K562 (cell line): ENCODE measurements around the gene SEC24B. TPM values are rescaled to one million over a fixed set of nuclear protein-coding genes. Genes with fewer than 3 reads are reported as not detected.

Source experiments
- E2F3 ChIP-seq: fragments of 250-450 bp; sonication (Bioruptor Pico); IDR thresholded peaks from 2 replicates; pipeline ENCODE4 v1.4.0; 2020; ENCODE audit warnings: mild to moderate bottlenecking
- ESRRB ChIP-seq: fragments of 250-450 bp; sonication (Bioruptor Pico); IDR thresholded peaks from 2 replicates; pipeline ENCODE4 v1.5.0; 2020; ENCODE audit warnings: mild to moderate bottlenecking, moderate library complexity, borderline replicate concordance
- ETV1 ChIP-seq: fragments of 450-650 bp; conservative IDR thresholded peaks from 2 replicates; pipeline ENCODE4 v1.6.1; 2016; ENCODE audit warnings: missing genetic modification characterization, control low read depth, low read depth, missing compliant biosample characterization
- EWSR1 ChIP-seq: fragments of 450-650 bp; IDR thresholded peaks from 2 replicates; pipeline ENCODE4 v1.6.1; 2018; ENCODE audit warnings: borderline replicate concordance, mild to moderate bottlenecking, low read depth, moderate library complexity; ENCODE audit not compliant: partially characterized antibody
- HIVEP1 ChIP-seq: fragments of 250-450 bp; sonication (Bioruptor Pico); IDR thresholded peaks from 2 replicates; pipeline ENCODE4 v1.4.0; 2020; ENCODE audit warnings: mild to moderate bottlenecking
- NFXL1 ChIP-seq: fragments of 450-650 bp; formaldehyde crosslinking; IDR thresholded peaks from 2 replicates; pipeline ENCODE4 v1.4.0; 2021; ENCODE audit warnings: mild to moderate bottlenecking
- NRF1 ChIP-seq, 2 experiments: fragments of 450-650 bp; IDR thresholded peaks in 1 of 2; conservative IDR thresholded peaks in 1 of 2; 2 replicates each; pipeline ENCODE4 v1.6.1; 2014; ENCODE audit warnings: mild to moderate bottlenecking in 2 of 2
- SIX5 ChIP-seq, 2 experiments: IDR thresholded peaks; 2 replicates each; pipeline ENCODE4 v1.6.1; 2011; ENCODE audit warnings: low read length in 2 of 2, borderline replicate concordance in 1 of 2, low read depth in 1 of 2, mild to moderate bottlenecking in 1 of 2, moderate library complexity in 1 of 2; ENCODE audit not compliant: insufficient read depth in 1 of 2
- ZNF175 ChIP-seq: fragments of 200-800 bp; sonication (Bioruptor generic); IDR thresholded peaks from 2 replicates; pipeline ENCODE4 v1.6.1; 2016; ENCODE audit warnings: low read depth, mild to moderate bottlenecking, missing genetic modification characterization, missing compliant biosample characterization
- ZNF263 ChIP-seq: sonication (generic); formaldehyde crosslinking; IDR thresholded peaks from 2 replicates; pipeline ENCODE4 v1.8.0; 2022; ENCODE audit warnings: mild to moderate bottlenecking, missing genetic modification reagents, borderline replicate concordance
- ZNF41 ChIP-seq: fragments of 250-450 bp; sonication (Bioruptor Pico); conservative IDR thresholded peaks from 2 replicates; pipeline ENCODE4 v1.4.0; 2020; ENCODE audit warnings: mild to moderate bottlenecking
- ZZZ3 ChIP-seq: fragments of 450-650 bp; IDR thresholded peaks from 2 replicates; pipeline ENCODE4 v1.6.1; 2016; ENCODE audit warnings: antibody characterized with exemption, mild to moderate bottlenecking, moderate library complexity
- polyA plus RNA-seq, 8 experiments: library from polyadenylated mRNA; depleted of rRNA in 4 of 8; stranded (reverse) in 5 of 8; unstranded in 3 of 8; fragments of >200 nt; fragmentation: Nextera tagmentation in 2 of 8; fragmentation: Illumina TruSeq in 1 of 8; extraction: Ambion mirVana in 2 of 8; extraction: Trizol in 1 of 8; gene quantifications; 2 replicates each; pipeline versions ENCODE4 v1.2.1 to v1.2.3, GENCODE V29; 2011 to 2014; ENCODE audit warnings: inconsistent platforms in 1 of 8, missing spikeins in 1 of 8
- total RNA-seq, 7 experiments: library from RNA; depleted of rRNA in 6 of 7; stranded (reverse); fragments of >200 nt in 6 of 7; fragmentation: Illumina TruSeq in 2 of 7; extraction: Trizol in 2 of 7; gene quantifications; 2 replicates each; pipeline versions ENCODE4 v1.2.1 to v1.2.3, GENCODE V29; 2011 to 2021; ENCODE audit warnings: low replicate concordance in 1 of 7
- TF ChIP-seq, protein P1 (sequence below): fragments of 200-600 bp; sonication (generic); IDR thresholded peaks from one replicate; pipeline ENCODE4 v1.6.1; 2012; ENCODE audit warnings: mild to moderate bottlenecking, low read depth, low read length, inconsistent platforms
- TF ChIP-seq, protein P2 (sequence below): fragments of 250-450 bp; sonication (Bioruptor Pico); IDR thresholded peaks from 2 replicates; pipeline ENCODE4 v1.9.0; 2021; ENCODE audit warnings: mild to moderate bottlenecking
- TF ChIP-seq, protein P3 (sequence below): fragments of 450-650 bp; IDR thresholded peaks from 2 replicates; pipeline ENCODE4 v1.6.1; 2016; ENCODE audit warnings: antibody characterized with exemption

Gene SEC24B
- total and polyA plus RNA-seq, 9 of the 15 experiments (the other 6 are each of a cell fraction or from before 2014, with no cell fraction given) = 6.3 to 46.4 (median 17.1) TPM

DNA sequence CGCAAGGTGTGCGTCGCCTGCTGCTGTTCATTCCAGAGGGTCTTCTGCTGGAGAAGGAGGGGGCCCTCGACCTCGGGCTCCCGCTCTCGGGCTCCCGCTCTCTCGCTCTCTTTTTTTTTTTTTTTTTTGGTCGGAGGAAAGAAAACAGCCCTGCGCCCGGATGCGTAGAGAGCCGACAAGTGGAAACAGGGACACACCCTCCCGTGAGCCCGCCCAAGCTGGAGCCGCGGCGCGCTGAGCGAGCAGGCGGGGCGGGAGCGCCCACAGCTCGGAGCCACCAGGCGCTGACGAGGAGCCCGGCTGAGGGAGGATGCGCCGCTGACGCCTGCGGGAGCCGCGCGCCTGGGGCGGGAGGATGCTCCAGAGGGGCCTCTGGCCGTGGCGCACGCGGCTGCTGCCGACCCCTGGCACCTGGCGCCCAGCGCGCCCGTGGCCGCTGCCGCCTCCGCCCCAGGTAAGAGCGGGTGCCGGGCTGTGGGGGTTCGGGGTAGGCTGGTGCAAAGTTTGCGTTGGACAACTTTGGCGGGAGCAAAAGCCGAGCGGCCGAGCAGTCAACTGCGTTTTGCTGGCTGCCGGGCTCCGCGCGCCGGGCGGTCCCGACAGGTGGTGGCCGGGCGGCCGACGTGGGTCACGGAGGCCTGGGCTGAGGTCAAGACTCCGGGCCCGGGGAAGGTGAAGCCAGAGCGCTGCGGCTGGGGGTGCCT is 126.5 kb downstream of the SEC24B start, which contains the start of gene MCUB (continued):
- TF ChIP-seq, protein P1, sequence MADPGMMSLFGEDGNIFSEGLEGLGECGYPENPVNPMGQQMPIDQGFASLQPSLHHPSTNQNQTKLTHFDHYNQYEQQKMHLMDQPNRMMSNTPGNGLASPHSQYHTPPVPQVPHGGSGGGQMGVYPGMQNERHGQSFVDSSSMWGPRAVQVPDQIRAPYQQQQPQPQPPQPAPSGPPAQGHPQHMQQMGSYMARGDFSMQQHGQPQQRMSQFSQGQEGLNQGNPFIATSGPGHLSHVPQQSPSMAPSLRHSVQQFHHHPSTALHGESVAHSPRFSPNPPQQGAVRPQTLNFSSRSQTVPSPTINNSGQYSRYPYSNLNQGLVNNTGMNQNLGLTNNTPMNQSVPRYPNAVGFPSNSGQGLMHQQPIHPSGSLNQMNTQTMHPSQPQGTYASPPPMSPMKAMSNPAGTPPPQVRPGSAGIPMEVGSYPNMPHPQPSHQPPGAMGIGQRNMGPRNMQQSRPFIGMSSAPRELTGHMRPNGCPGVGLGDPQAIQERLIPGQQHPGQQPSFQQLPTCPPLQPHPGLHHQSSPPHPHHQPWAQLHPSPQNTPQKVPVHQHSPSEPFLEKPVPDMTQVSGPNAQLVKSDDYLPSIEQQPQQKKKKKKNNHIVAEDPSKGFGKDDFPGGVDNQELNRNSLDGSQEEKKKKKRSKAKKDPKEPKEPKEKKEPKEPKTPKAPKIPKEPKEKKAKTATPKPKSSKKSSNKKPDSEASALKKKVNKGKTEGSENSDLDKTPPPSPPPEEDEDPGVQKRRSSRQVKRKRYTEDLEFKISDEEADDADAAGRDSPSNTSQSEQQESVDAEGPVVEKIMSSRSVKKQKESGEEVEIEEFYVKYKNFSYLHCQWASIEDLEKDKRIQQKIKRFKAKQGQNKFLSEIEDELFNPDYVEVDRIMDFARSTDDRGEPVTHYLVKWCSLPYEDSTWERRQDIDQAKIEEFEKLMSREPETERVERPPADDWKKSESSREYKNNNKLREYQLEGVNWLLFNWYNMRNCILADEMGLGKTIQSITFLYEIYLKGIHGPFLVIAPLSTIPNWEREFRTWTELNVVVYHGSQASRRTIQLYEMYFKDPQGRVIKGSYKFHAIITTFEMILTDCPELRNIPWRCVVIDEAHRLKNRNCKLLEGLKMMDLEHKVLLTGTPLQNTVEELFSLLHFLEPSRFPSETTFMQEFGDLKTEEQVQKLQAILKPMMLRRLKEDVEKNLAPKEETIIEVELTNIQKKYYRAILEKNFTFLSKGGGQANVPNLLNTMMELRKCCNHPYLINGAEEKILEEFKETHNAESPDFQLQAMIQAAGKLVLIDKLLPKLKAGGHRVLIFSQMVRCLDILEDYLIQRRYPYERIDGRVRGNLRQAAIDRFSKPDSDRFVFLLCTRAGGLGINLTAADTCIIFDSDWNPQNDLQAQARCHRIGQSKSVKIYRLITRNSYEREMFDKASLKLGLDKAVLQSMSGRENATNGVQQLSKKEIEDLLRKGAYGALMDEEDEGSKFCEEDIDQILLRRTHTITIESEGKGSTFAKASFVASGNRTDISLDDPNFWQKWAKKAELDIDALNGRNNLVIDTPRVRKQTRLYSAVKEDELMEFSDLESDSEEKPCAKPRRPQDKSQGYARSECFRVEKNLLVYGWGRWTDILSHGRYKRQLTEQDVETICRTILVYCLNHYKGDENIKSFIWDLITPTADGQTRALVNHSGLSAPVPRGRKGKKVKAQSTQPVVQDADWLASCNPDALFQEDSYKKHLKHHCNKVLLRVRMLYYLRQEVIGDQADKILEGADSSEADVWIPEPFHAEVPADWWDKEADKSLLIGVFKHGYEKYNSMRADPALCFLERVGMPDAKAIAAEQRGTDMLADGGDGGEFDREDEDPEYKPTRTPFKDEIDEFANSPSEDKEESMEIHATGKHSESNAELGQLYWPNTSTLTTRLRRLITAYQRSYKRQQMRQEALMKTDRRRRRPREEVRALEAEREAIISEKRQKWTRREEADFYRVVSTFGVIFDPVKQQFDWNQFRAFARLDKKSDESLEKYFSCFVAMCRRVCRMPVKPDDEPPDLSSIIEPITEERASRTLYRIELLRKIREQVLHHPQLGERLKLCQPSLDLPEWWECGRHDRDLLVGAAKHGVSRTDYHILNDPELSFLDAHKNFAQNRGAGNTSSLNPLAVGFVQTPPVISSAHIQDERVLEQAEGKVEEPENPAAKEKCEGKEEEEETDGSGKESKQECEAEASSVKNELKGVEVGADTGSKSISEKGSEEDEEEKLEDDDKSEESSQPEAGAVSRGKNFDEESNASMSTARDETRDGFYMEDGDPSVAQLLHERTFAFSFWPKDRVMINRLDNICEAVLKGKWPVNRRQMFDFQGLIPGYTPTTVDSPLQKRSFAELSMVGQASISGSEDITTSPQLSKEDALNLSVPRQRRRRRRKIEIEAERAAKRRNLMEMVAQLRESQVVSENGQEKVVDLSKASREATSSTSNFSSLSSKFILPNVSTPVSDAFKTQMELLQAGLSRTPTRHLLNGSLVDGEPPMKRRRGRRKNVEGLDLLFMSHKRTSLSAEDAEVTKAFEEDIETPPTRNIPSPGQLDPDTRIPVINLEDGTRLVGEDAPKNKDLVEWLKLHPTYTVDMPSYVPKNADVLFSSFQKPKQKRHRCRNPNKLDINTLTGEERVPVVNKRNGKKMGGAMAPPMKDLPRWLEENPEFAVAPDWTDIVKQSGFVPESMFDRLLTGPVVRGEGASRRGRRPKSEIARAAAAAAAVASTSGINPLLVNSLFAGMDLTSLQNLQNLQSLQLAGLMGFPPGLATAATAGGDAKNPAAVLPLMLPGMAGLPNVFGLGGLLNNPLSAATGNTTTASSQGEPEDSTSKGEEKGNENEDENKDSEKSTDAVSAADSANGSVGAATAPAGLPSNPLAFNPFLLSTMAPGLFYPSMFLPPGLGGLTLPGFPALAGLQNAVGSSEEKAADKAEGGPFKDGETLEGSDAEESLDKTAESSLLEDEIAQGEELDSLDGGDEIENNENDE = no peak
- TF ChIP-seq ZNF175 (CRISPR knock-in tag) (no peak), ESRRB (CRISPR knock-in tag) (no peak), ZNF41 (CRISPR knock-in tag) (no peak), ZNF263 (0 out of 2 replicates have a peak, but pooled peaks have one; percentile 40), NFXL1 (CRISPR knock-in tag) (no peak), HIVEP1 (CRISPR knock-in tag) (no peak), NRF1 (conservative IDR thresholded peaks at IDR 0.05 in 1 of 2, IDR thresholded peaks at IDR 0.05 in 1 of 2) (peak; percentile 76 to 78), ZZZ3 (no peak), SIX5 (IDR thresholded peaks at IDR 0.05; ENCODE audit: borderline replicate concordance in 1 of 2, insufficient read depth in 1 of 2, low read depth in 1 of 2, low read length in 2 of 2) (no peak), E2F3 (CRISPR knock-in tag) (0 out of 2 replicates have a peak, but pooled peaks have one; percentile 26), EWSR1 (no peak), ETV1 (tag) (0 out of 2 replicates have a peak, but pooled peaks have one; percentile 33)
- TF ChIP-seq, protein P2, sequence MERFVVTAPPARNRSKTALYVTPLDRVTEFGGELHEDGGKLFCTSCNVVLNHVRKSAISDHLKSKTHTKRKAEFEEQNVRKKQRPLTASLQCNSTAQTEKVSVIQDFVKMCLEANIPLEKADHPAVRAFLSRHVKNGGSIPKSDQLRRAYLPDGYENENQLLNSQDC (CRISPR knock-in tag) = no peak
- TF ChIP-seq, protein P3, sequence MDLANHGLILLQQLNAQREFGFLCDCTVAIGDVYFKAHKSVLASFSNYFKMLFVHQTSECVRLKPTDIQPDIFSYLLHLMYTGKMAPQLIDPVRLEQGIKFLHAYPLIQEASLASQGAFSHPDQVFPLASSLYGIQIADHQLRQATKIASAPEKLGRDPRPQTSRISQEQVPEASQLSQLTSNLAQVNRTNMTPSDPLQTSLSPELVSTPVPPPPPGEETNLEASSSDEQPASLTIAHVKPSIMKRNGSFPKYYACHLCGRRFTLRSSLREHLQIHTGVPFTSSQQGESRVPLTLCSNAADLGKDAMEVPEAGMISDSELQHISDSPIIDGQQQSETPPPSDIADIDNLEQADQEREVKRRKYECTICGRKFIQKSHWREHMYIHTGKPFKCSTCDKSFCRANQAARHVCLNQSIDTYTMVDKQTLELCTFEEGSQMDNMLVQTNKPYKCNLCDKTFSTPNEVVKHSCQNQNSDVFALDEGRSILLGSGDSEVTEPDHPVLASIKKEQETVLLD = no peak
